NCI-H1930 (cell line): ENCODE data around the gene DCC.

Source experiments
- DNase-seq, 2 experiments: peaks; one replicate each; lab custom pipeline; 2025; lab: John Stamatoyannopoulos, UW

The DCC gene

GRCh38 chr18:52815651-52816050, 475.7 kb downstream of the DCC start:
- no peak for DNase-seq

- DNase-seq, result no peak
These were observed 476.1 kb downstream of the DCC start for GRCh38 chr18:52816121-52816520.

- DNase-seq, result no peak
These were observed 482.2 kb downstream of the DCC start for GRCh38 chr18:52822160-52822559.

GRCh38 chr18:52824126-52824525, 484.1 kb downstream of the DCC start:
- DNase-seq, result no peak

- no peak for DNase-seq
These were observed 487.0 kb downstream of the DCC start for GRCh38 chr18:52826994-52827393.

- DNase-seq, result no peak
These were observed 489.3 kb downstream of the DCC start for GRCh38 chr18:52829320-52829719.

- no peak for DNase-seq
These were observed 489.9 kb downstream of the DCC start for GRCh38 chr18:52829876-52830405.

- no peak for DNase-seq
These were observed 504.3 kb downstream of the DCC start for GRCh38 chr18:52844323-52844722.

- no peak for DNase-seq
These were observed 505.0 kb downstream of the DCC start for GRCh38 chr18:52845036-52845435.

GRCh38 chr18:52850031-52850560, 510.1 kb downstream of the DCC start:
- no peak for DNase-seq

GRCh38 chr18:52861558-52861957, 521.6 kb downstream of the DCC start:
- DNase-seq, result no peak

- DNase-seq, result no peak
These were observed 529.4 kb downstream of the DCC start for GRCh38 chr18:52869349-52869923.

- DNase-seq, result no peak
These were observed 530.2 kb downstream of the DCC start for GRCh38 chr18:52869942-52870907.

GRCh38 chr18:52874774-52875173, 534.8 kb downstream of the DCC start:
- no peak for DNase-seq

GRCh38 chr18:52875725-52876124, 535.7 kb downstream of the DCC start:
- DNase-seq, result no peak

- DNase-seq, result no peak
These were observed 548.0 kb downstream of the DCC start for GRCh38 chr18:52888014-52888413.

GRCh38 chr18:52894801-52895200, 554.8 kb downstream of the DCC start:
- DNase-seq, result no peak

GRCh38 chr18:52897611-52898484, 557.9 kb downstream of the DCC start:
- DNase-seq, result no peak

GRCh38 chr18:52898485-52899058, 558.6 kb downstream of the DCC start:
- DNase-seq, result no peak

GRCh38 chr18:52902188-52902587, 562.2 kb downstream of the DCC start:
- no peak for DNase-seq

- DNase-seq, result no peak
These were observed 563.9 kb downstream of the DCC start for GRCh38 chr18:52903857-52904256.
